Loucy (cell line): Measurements from ENCODE around the gene LTBP4.

ENCODE experiments used
- EZH2phosphoT487 ChIP-seq: fragments of 200-600 bp; IDR thresholded peaks from 2 replicates; pipeline ENCODE4 v1.6.1; 2018; ENCODE audit warnings: antibody characterized with exemption, mild to moderate bottlenecking, moderate library complexity, borderline replicate concordance
- TF ChIP-seq, protein P1 (sequence below): fragments of 200-600 bp; sonication (generic); conservative IDR thresholded peaks from 2 replicates; pipeline ENCODE4 v1.5.1; 2014; ENCODE audit warnings: mild to moderate bottlenecking, antibody characterized with exemption, low read length

DNA sequence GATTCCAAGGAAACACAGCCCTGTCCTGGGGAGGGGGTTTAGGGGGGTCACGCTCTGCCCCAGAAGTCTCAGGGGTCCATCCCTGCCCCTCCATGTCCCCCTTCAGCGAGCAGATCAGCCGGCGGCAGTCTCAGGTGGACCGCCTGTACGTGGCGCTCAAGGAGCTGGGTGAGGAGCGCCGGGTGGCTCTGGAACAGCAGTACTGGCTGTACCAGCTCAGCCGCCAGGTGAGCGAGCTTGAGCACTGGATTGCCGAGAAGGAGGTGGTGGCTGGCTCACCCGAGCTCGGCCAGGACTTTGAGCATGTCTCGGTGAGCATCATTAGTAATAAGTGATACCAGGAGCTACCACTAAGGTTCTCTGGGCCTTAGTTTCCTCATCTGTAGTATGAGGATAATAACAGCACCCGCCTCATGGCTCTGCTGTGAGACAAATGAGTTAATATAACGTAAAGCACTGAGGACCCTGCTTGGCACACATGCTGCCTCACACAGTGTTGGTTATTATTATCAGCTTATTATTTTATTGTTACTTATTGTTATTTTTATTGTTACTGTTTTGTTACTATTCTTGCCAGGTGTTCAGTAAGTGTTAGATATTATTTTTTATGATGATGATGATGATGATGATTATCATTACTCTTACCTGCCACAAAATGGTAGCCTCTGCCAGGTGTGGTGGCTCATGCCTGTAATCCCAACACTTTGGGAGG lies 45.0 kb upstream of the LTBP4 start:
- TF ChIP-seq, protein P1, sequence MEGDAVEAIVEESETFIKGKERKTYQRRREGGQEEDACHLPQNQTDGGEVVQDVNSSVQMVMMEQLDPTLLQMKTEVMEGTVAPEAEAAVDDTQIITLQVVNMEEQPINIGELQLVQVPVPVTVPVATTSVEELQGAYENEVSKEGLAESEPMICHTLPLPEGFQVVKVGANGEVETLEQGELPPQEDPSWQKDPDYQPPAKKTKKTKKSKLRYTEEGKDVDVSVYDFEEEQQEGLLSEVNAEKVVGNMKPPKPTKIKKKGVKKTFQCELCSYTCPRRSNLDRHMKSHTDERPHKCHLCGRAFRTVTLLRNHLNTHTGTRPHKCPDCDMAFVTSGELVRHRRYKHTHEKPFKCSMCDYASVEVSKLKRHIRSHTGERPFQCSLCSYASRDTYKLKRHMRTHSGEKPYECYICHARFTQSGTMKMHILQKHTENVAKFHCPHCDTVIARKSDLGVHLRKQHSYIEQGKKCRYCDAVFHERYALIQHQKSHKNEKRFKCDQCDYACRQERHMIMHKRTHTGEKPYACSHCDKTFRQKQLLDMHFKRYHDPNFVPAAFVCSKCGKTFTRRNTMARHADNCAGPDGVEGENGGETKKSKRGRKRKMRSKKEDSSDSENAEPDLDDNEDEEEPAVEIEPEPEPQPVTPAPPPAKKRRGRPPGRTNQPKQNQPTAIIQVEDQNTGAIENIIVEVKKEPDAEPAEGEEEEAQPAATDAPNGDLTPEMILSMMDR = no peak
- no peak for TF ChIP-seq EZH2phosphoT487
